RWPE2 (cell line): Measurements from ENCODE around the gene METTL25.
"Not testable (repeated sequence)": the region's sequence is repeated elsewhere in the genome, so short reads cannot be mapped to it uniquely, and the experiment has no call there.

ENCODE experiments used
- ATAC-seq: fragments of 200-7000 bp; cut with Tn5 transposase; 3 replicates; pipeline ENCODE4 v1.9.1; 2021; ENCODE audit warnings: low read depth
- DNase-seq: peaks from one replicate; pipeline ENCODE4 v3.0.0-alpha.2; 2020; ENCODE audit warnings: low spot score
- H3K27ac ChIP-seq: fragments of 450-650 bp; 2 replicates; pipeline ENCODE4 v1.5.1; 2017; ENCODE audit warnings: mild to moderate bottlenecking; ENCODE audit not compliant: poor library complexity, severe bottlenecking
- H3K27me3 ChIP-seq: fragments of 250-450 bp; sonication (Bioruptor Pico); 2 replicates; pipeline ENCODE4 v1.5.1; 2021; ENCODE audit warnings: mild to moderate bottlenecking, moderate library complexity; ENCODE audit not compliant: insufficient read depth, poor library complexity, severe bottlenecking
- H3K36me3 ChIP-seq: fragments of 250-450 bp; sonication (Bioruptor Pico); 2 replicates; pipeline ENCODE4 v1.5.1; 2020; ENCODE audit warnings: low read depth, mild to moderate bottlenecking, moderate library complexity
- H3K4me1 ChIP-seq: fragments of 250-450 bp; sonication (Bioruptor Pico); 2 replicates; pipeline ENCODE4 v1.5.1; 2021; ENCODE audit warnings: mild to moderate bottlenecking, moderate library complexity; ENCODE audit not compliant: insufficient read depth, poor library complexity, severe bottlenecking
- H3K4me3 ChIP-seq: fragments of 250-450 bp; sonication (Bioruptor Pico); 2 replicates; pipeline ENCODE4 v1.5.1; 2021; ENCODE audit warnings: mild to moderate bottlenecking, moderate library complexity; ENCODE audit not compliant: severe bottlenecking
- H3K9me3 ChIP-seq: fragments of 250-450 bp; sonication (Bioruptor Pico); 2 replicates; pipeline ENCODE4 v1.5.1; 2021; ENCODE audit warnings: mild to moderate bottlenecking, moderate library complexity; ENCODE audit not compliant: severe bottlenecking
- CTCF ChIP-seq: fragments of 450-650 bp; IDR thresholded peaks from one replicate; pipeline ENCODE4 v1.5.1; 2017; ENCODE audit warnings: mild to moderate bottlenecking, moderate library complexity; ENCODE audit not compliant: poor library complexity, severe bottlenecking

Gene METTL25

GRCh38 chr12:82357340-82357739 is 989 bp upstream of the METTL25 start:
- no peak for ATAC-seq
- Histone ChIP-seq H3K27ac (peak overlapping the region; percentile 53), H3K4me1 (peaks cover 20% of the 10 kb centered on the region), H3K9me3 (no peaks in the 10 kb centered on the region), H3K4me3 (peak overlapping the region; percentile 95), H3K36me3 (peaks cover 50% of the 10 kb centered on the region), H3K27me3 (no peaks in the 10 kb centered on the region)
- TF ChIP-seq CTCF: no peak
- no peak for DNase-seq

- peak overlapping the region; percentile 95 for H3K4me3 ChIP-seq
- ATAC-seq: no peak
- H3K27me3 ChIP-seq: no peaks in the 10 kb centered on the region
- TF ChIP-seq CTCF: no peak
- H3K36me3 ChIP-seq: peaks cover 45% of the 10 kb centered on the region
- peak overlapping the region; percentile 53 for H3K27ac ChIP-seq
- DNase-seq: no peak
- H3K9me3 ChIP-seq: no peaks in the 10 kb centered on the region
- peaks cover 20% of the 10 kb centered on the region for H3K4me1 ChIP-seq
Measured at GRCh38 chr12:82357845-82358199, 507 bp upstream of the METTL25 start.

GRCh38 chr12:82359115-82359478 is 768 bp downstream of the METTL25 start:
- ATAC-seq: peak; percentile 17; the same call in 1 of the 3 replicates

GRCh38 chr12:82360834-82361233 is 2.5 kb downstream of the METTL25 start:
- ATAC-seq, H3K4me3 ChIP-seq, DNase-seq, H3K9me3 ChIP-seq, H3K27ac ChIP-seq, H3K27me3 ChIP-seq: not testable (repeated sequence)
- Histone ChIP-seq H3K36me3 (peaks cover 15% of the 10 kb centered on the region), H3K4me1 (peaks cover 20% of the 10 kb centered on the region)

More at GRCh38 chr12:82359115-82359478, 768 bp downstream of the METTL25 start:
- H3K4me1 ChIP-seq: peaks cover 20% of the 10 kb centered on the region
- H3K4me3 ChIP-seq: peak overlapping the region; percentile 95
- H3K27me3 ChIP-seq: no peaks in the 10 kb centered on the region
- TF ChIP-seq CTCF: no peak
- H3K36me3 ChIP-seq: peaks cover 32% of the 10 kb centered on the region
- DNase-seq: no peak
- no peaks in the 10 kb centered on the region for H3K9me3 ChIP-seq
- peak overlapping the region; percentile 53 for H3K27ac ChIP-seq

GRCh38 chr12:82361461-82361915 is 3.2 kb downstream of the METTL25 start:
- ATAC-seq (no peak), DNase-seq (no peak)
- Histone ChIP-seq H3K4me1 (peaks cover 20% of the 10 kb centered on the region), H3K36me3 (peaks cover 8% of the 10 kb centered on the region), H3K4me3 (no peak overlapping the region), H3K27me3 (no peaks in the 10 kb centered on the region), H3K9me3 (no peaks in the 10 kb centered on the region), H3K27ac (no peak overlapping the region)
- TF ChIP-seq CTCF: no peak
